GM12872 (cell line): ENCODE data around the gene ALDH1A1.

Source experiments
- TF ChIP-seq, protein P1 (sequence below): IDR thresholded peaks from 3 replicates; pipeline ENCODE4 v1.5.1; 2011; ENCODE audit warnings: low read depth, mild to moderate bottlenecking, low read length, moderate library complexity; ENCODE audit not compliant: insufficient read depth

Gene ALDH1A1

DNA sequence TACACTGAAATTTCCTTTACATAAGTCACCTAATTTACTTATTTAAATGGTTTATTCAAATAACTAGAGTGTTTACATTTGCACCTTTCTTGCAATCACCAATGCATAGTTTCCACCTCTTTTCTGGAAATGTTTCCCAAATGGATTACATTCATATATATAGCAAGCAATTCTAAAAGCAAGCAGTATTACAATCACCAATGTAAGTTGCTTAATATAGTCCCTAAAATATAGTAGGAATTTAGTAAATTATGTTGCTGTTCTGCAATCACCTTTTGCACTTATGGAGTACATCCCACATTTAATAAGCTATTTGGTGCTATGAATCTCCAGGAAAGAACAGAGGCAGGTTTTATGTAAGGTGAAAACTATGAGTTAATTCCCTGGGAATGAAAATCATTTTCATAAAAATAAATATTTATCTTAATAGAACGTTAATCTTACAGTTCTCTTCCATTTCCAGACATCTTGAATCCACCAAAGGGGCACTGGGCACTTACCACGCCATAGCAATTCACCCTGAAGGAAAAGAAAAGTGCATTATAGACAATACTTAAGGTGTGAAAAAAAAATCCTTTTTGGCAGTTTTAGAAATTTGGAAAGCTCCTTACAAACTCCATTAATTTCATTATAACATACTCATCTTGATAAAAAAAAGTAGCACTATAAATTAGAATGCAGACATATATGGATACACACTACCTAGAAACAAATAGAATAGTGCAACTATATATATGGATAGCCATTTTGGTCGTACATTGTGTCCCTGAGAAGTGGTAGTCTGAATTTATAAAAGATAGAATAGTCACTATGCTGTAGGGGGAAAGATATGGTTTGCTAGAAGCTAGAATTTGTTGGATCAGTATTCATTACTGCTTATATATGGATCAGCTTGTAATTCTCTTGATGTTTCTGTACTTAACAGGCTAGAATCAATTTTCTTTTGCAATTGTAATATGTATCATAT is 47.1 kb downstream of the ALDH1A1 start:
- TF ChIP-seq, protein P1, sequence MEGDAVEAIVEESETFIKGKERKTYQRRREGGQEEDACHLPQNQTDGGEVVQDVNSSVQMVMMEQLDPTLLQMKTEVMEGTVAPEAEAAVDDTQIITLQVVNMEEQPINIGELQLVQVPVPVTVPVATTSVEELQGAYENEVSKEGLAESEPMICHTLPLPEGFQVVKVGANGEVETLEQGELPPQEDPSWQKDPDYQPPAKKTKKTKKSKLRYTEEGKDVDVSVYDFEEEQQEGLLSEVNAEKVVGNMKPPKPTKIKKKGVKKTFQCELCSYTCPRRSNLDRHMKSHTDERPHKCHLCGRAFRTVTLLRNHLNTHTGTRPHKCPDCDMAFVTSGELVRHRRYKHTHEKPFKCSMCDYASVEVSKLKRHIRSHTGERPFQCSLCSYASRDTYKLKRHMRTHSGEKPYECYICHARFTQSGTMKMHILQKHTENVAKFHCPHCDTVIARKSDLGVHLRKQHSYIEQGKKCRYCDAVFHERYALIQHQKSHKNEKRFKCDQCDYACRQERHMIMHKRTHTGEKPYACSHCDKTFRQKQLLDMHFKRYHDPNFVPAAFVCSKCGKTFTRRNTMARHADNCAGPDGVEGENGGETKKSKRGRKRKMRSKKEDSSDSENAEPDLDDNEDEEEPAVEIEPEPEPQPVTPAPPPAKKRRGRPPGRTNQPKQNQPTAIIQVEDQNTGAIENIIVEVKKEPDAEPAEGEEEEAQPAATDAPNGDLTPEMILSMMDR, result no peak

- TF ChIP-seq, protein P1, result no peak
Observed at GRCh38 chr9:72904267-72905093, 48.4 kb downstream of the ALDH1A1 start.

- TF ChIP-seq, protein P1, result no peak
Observed at GRCh38 chr9:72903103-72903502, 49.8 kb downstream of the ALDH1A1 start.

GRCh38 chr9:72902268-72902667 is 50.6 kb downstream of the ALDH1A1 start:
- TF ChIP-seq, protein P1, result no peak

GRCh38 chr9:72899734-72900477 is 52.9 kb downstream of the ALDH1A1 start:
- TF ChIP-seq, protein P1, result no peak

DNA sequence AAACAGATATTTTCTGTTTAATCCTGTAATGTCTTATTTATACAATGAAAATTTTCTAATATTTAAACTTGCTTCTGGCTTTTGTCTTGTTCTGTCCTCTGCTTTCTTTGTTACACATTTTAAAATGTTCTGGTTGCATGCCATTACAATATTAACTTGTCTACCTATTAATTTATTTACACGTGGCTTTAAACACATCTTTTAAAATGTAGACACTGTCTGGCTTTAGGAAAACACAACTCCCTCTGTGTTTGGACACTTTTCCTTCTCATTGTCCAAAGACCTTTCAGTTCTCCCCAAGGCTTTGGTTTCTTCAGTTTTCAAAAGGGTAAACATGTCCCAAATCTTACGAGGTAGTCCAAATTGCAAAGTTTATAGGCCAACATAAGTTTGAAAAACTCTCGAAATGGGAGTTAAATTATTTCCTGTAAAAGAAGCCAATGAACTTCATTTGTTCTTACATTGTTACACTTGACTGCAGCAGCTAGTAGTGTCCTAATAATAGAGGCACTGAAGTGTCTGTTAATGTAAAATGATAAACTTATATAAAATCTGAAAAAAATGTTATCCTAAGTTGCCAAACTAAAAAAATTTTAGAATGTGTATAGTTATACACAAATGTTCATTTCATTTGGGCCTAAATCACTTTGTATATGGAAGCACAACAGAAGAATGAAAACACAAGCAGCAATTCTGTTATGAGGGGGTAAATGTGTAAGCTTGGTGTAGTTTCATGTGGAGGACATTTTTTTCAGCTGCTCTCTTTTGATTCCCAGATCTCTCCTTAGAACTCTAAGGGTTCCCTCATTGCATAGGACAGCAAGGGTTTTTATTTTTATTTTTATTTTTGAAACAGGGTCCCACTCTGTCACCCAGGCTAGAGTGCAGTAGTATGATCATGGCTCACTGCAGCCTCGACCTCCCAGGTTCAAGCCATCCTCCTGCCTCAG is 53.8 kb downstream of the ALDH1A1 start:
- TF ChIP-seq, protein P1, result no peak
